HG03159 (cell line): Measurements from ENCODE around the gene TRAPPC10.
A peak's percentile ranks its signal among the peaks of the same experiment; 100 is the strongest.

Source experiments
- ATAC-seq: cut with Tn5 transposase; IDR thresholded peaks from one replicate; pipeline ENCODE4 v1.9.1; 2021; ENCODE audit warnings: mild to moderate bottlenecking, moderate library complexity; ENCODE audit not compliant: unreplicated experiment

The TRAPPC10 gene

GRCh38 chr21:44002511-44002910 is 9.6 kb upstream of the TRAPPC10 start:
- no peak for ATAC-seq

GRCh38 chr21:44003307-44003966 is 8.7 kb upstream of the TRAPPC10 start:
- ATAC-seq, result no peak

- no peak for ATAC-seq
Observed at GRCh38 chr21:44005071-44005470, 7.0 kb upstream of the TRAPPC10 start.

GRCh38 chr21:44005593-44005992 is 6.5 kb upstream of the TRAPPC10 start:
- ATAC-seq, result no peak

- no peak for ATAC-seq
Observed at GRCh38 chr21:44006017-44006619, 6.0 kb upstream of the TRAPPC10 start.

- ATAC-seq, result no peak
Observed at GRCh38 chr21:44006656-44007055, 5.5 kb upstream of the TRAPPC10 start.

- ATAC-seq, result no peak
Observed at GRCh38 chr21:44010429-44010828, 1.7 kb upstream of the TRAPPC10 start.

GRCh38 chr21:44011123-44011522 is 986 bp upstream of the TRAPPC10 start:
- no peak for ATAC-seq

- peak; percentile 58 for ATAC-seq
Observed at GRCh38 chr21:44012474-44013379, 618 bp downstream of the TRAPPC10 start.

- no peak for ATAC-seq
Observed at GRCh38 chr21:44013380-44014088, 1.4 kb downstream of the TRAPPC10 start.

GRCh38 chr21:44017601-44018000 is 5.5 kb downstream of the TRAPPC10 start:
- ATAC-seq, result no peak

- ATAC-seq, result no peak
Observed at GRCh38 chr21:44018127-44018526, 6.0 kb downstream of the TRAPPC10 start.

- no peak for ATAC-seq
Observed at GRCh38 chr21:44018813-44019567, 6.9 kb downstream of the TRAPPC10 start.

GRCh38 chr21:44019568-44019958 is 7.5 kb downstream of the TRAPPC10 start:
- ATAC-seq, result no peak

GRCh38 chr21:44020551-44020950 is 8.4 kb downstream of the TRAPPC10 start:
- ATAC-seq, result no peak

GRCh38 chr21:44021064-44021463 is 9.0 kb downstream of the TRAPPC10 start:
- ATAC-seq, result no peak

- ATAC-seq, result no peak
Observed at GRCh38 chr21:44024257-44024656, 12.1 kb downstream of the TRAPPC10 start.

- ATAC-seq, result no peak
Observed at GRCh38 chr21:44024887-44025353, 12.8 kb downstream of the TRAPPC10 start.

GRCh38 chr21:44027607-44028286 is 15.6 kb downstream of the TRAPPC10 start:
- no peak for ATAC-seq

- no peak for ATAC-seq
Observed at GRCh38 chr21:44028287-44028659, 16.2 kb downstream of the TRAPPC10 start.
